DMS153 (cell line): ENCODE measurements around the gene MAP4.
"Not testable (repeated sequence)": the region's sequence is repeated elsewhere in the genome, so short reads cannot be mapped to it uniquely, and the experiment has no call there.

Source experiments
- DNase-seq: peaks from one replicate; lab custom pipeline; 2025; lab: John Stamatoyannopoulos, UW

MAP4 gene

GRCh38 chr3:47897954-47898353 lies 118.3 kb downstream of the MAP4 start:
- no peak for DNase-seq

GRCh38 chr3:47896736-47897135 lies 119.5 kb downstream of the MAP4 start:
- no peak for DNase-seq

DNA sequence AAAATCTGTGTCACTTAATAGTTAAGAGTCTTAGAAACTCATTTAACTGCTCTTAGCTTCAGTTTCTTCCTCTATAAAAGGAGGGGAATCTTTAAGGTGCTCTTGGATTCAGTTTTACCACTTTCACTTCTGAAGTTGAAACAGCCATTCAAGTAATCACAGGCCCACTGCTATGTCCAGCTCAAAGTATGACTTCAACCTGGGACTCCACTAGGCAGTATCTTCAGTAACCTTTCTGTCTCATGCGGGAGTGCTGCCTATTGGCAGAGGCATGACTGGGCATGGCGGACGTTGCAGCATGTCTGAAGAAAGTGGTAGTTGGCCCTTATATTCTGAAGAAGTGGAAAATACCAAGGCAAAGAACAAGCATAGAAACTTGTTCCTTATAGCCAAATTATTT lies 121.0 kb downstream of the MAP4 start:
- DNase-seq, result no peak

DNA sequence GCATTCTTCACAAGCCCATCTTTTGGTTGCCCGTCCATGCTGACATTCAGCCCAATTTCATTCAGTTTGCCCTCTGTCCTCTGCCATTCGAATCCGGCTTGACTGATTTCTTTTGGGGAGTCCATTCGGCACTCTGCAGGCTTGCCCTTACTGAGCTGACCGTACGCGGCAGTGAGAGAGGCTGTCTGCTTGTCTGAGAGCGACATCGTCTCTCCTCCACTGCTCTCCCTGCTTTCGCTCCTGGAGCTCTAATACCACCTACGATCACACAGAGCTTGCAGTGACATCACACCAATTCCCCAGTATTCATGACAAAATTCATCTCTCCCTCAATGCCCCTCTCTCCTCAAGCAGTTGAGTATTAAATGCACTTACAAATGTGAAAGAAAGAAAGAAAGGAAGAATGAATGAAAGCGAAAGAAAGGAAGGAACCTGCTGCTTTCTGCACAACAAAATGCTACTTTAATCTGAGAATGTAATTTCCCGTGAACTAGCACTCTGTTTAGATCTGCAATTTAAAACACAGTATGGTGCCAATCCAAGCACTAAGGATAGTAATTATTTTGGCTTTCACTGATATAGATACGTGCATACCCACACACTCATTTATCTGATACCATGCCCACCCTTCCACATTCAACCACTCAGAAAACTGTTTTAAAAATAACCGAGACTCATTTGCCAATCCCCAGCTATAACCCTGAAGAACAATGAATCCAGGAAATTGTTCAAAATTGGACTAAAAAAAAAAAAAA lies 123.8 kb downstream of the MAP4 start:
- DNase-seq, result no peak

- no peak for DNase-seq
Measured at GRCh38 chr3:47891613-47892005, 124.6 kb downstream of the MAP4 start.

DNA sequence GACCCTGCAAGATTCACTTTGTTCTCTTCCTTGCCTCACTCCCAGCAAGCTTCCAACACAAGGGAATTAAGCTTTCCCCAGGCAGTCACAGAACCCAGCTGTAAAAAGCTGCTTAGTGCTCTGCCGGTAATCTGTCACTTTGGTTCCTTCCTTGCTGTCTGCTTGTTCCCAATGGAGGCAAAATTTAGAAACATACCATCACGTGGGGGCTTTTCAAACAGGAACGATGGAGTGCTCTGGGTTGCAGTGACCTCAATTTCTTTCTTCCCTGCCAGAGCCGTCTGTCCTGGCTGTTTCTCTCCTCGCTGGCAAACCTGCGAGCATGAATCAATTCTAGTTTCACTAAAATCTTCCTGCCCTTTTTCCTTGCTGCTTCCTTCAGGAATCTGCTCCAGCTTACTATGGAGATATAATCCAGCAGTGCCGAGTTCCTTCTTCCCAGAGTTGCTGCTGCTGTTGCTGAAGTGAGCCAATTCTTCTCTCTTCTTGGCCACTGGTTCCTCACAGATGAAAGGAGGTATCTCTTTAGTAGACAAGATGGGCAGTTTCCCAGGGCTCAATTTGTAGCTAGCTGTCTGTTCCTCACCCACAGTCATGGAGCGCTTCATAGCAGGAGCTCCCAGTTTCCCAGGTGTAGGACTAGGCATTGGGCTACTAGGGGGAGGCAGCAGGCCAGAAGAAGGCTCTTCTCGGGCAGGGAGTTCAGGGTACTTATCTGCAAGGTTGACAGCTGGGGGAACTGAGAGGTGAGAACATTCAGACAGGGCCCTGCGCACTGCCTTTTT lies 125.2 kb downstream of the MAP4 start:
- no peak for DNase-seq

DNA sequence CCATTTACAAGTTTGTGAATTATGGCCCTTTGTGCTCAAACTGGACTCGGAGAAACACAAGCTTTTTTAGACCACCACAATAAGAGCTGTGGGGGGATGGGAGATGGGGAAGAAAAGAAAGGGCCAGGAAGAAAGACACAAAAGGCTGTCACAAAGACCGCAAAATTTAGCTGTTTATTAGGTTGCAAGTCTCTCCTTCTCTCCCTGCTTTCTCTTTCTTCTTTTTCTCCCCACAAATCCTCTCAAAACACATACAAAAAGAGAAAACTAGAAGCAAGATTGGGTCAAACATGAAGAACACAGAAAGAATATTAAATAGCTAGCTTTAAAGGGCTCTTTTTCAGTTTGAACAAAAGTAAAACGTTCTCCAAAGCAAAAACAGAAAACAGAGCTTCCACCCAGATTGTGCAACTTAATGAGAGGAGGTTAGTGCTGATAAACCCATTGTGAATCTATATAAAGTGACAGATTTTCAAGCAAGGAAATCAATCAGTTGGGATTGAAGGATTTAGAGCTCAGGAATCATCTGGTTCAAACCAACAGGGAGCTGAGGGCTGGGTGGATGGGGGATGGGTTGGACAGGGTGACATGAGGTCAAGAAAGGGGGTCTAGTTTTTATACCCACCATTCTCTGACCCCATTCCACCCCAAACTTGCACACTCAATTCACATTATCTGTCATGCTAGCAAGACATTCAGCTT lies 125.9 kb downstream of the MAP4 start:
- DNase-seq, result no peak

DNA sequence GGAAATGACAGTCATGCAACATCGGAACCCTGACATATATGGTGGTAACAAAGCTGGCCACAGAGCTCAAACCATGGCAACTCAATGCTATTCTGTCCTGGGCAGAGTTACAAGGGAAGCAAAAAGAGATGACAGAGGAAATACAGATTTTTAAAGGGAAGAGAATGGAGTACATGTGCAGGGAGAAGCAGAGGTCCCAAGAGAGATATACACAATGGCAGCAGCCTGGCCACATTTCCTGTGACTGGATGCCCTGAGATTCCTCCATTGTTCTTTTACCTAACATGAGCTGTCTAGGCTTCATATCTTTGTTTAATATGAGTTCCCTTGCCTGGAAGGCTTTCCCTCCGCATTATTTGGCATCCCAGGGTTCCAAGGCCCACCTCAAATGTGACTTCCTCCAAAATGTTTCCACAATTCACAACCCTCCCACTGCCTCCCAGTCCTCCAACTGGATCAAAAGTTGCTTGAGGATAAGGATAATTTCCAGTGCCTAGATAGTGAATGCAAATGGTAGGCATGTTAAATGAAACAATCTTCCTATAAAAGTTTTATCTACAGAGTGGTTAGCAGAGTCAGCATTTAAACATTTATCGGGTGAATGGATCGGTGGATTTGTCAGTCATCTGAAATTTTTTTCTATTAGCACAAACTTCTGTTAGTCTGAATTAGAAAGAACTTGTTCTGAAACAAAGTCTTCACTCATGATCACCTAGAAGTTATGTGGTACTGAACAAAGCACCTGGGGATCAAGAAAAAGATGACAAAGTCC lies 127.0 kb downstream of the MAP4 start:
- no peak for DNase-seq

DNA sequence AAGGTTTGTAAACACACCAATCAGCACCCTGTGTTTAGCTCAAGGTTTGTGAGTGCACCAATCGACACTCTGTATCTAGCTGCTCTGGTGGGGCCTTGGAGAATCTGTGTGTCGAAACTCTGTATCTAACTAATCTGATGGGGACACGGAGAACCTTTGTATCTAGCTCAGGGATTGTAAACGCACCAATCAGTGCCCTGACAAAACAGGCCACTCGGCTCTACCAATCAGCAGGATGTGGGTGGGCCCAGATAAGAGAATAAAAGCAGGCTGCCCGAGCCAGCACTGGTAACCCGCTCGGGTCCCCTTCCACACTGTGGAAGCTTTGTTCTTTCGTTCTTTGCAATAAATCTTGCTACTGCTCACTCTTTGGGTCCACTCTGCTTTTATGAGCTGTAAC lies 128.2 kb downstream of the MAP4 start:
- DNase-seq, result not testable (repeated sequence)

DNA sequence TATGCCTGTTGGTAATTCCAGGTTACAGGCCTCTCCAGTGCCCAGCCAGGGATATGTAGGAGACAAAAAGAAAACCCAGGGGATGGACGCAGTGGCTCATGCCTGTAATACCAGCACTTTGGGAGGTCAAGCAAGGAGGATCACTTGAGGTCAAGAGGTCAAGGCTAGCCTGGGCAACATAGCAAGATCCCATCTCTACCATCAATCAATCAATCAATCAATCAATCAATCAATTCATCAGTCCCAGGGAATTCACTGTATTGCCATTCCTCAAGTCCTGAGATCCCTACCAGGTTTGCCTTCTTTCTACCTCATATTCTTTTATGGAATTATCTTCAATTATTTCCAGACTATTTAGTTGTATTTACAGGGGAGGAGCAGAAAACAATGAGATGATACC lies 131.0 kb downstream of the MAP4 start:
- DNase-seq, result no peak

DNA sequence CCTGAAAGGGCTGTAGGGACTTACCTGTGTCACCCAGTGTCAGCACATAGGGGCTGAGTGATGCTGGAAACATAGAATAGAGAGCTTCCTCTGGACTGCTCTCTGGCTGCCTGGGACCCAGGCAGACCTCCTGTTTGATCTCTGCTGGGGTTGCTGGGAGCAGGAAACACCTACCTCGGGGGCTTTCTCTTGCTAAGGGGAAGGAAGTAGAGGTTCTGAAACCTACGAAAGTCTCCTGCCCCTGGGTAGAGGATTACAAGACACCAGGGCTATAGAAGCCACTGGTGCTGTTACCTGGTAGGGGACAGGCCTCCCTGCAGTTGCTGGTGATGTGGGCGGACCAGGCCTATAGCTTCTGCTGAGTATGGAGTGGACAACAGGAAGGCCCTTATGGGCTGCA lies 131.6 kb downstream of the MAP4 start:
- DNase-seq, result no peak

GRCh38 chr3:47882338-47882737 lies 133.9 kb downstream of the MAP4 start:
- DNase-seq, result no peak

- no peak for DNase-seq
Measured at GRCh38 chr3:47877719-47878118, 138.5 kb downstream of the MAP4 start.

GRCh38 chr3:47877290-47877689 lies 138.9 kb downstream of the MAP4 start:
- no peak for DNase-seq

- no peak for DNase-seq
Measured at GRCh38 chr3:47874913-47875312, 141.3 kb downstream of the MAP4 start.

- no peak for DNase-seq
Measured at GRCh38 chr3:47874438-47874837, 141.8 kb downstream of the MAP4 start.

GRCh38 chr3:47872916-47873315 lies 143.3 kb downstream of the MAP4 start:
- DNase-seq, result no peak

DNA sequence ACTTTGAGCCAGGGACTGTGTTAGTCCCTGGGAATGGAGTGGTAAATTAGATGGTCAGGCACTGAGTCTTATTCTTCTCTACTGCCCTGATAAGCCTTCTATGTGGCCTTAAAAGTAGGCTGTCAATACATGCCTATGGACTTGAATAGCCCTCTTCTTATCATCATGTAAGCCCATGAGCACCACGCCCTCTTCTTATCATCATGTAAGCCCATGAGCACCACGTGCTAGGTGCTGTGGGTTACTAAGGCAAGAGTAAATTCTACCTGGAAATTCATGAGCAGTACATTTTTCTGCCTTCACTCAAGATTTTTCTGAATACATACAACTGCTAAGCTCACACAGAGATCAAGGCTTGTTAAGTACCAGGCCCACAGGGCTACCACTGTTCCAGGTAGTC lies 144.8 kb downstream of the MAP4 start:
- DNase-seq, result no peak

GRCh38 chr3:47870702-47871260 lies 145.4 kb downstream of the MAP4 start:
- DNase-seq, result no peak

- DNase-seq, result no peak
Measured at GRCh38 chr3:47870156-47870555, 146.1 kb downstream of the MAP4 start.

- no peak for DNase-seq
Measured at GRCh38 chr3:47868306-47868705, 147.9 kb downstream of the MAP4 start.
